B cell (primary cell): Measurements from ENCODE around the gene CCDC178. TPM values are rescaled to one million over a fixed set of nuclear protein-coding genes. Genes with fewer than 3 reads are reported as not detected.

Experiments used
- ATAC-seq: fragments of 200-7000 bp; cut with Tn5 transposase; one replicate; pipeline ENCODE4 v1.10.0; 2021; ENCODE audit warnings: low read depth, mild to moderate bottlenecking, moderate number of reproducible peaks, moderate library complexity
- CTCF ChIA-PET: fragments of 350-600 bp; sonication (Branson Sonifier 250); formaldehyde crosslinking; loops from one replicate; lab custom pipeline; 2021; ENCODE audit warnings: antibody characterized with exemption, inconsistent platforms; lab: Charles Lee
- POLR2A ChIA-PET: fragments of 350-600 bp; sonication (Branson Sonifier 250); formaldehyde crosslinking; loops from one replicate; lab custom pipeline; 2021; ENCODE audit warnings: antibody characterized with exemption; lab: Charles Lee
- DNase-seq: peaks from one replicate; pipeline ENCODE4 v3.0.0; 2013
- H2AFZ ChIP-seq: 2 replicates; pipeline ENCODE4 v1.6.1; 2012; ENCODE audit warnings: mild to moderate bottlenecking, low read depth, low read length; ENCODE audit not compliant: insufficient read depth, poor library complexity, severe bottlenecking
- H3K27ac ChIP-seq, 2 donors: 1 replicate in 1 of 2; 2 replicates in 1 of 2; pipeline ENCODE4 v1.5.1; 2012 to 2013; ENCODE audit warnings: low read length in 2 of 2, mild to moderate bottlenecking in 2 of 2, moderate library complexity in 1 of 2
- H3K27me3 ChIP-seq, 4 experiments: fragments of 200-600 bp in 1 of 4; sonication (generic) in 1 of 4; replicated peaks in 1 of 4; 1 replicate in 2 of 4; 2 replicates in 2 of 4; pipeline versions ENCODE4 v1.6.1 to v1.7.0; 2013 to 2016; ENCODE audit warnings: low read length in 3 of 4, mild to moderate bottlenecking in 2 of 4, mixed read lengths in 1 of 4, moderate library complexity in 1 of 4; ENCODE audit not compliant: insufficient read depth in 4 of 4, control insufficient read depth in 3 of 4; ENCODE audit errors: control extremely low read depth in 1 of 4
- H3K36me3 ChIP-seq, 2 experiments: replicated peaks in 1 of 2; 1 replicate in 1 of 2; 2 replicates in 1 of 2; pipeline versions ENCODE4 v1.6.1 to v1.7.1; 2013; ENCODE audit warnings: low read length in 1 of 2; ENCODE audit not compliant: insufficient read depth in 2 of 2, control insufficient read depth in 1 of 2; ENCODE audit errors: control extremely low read depth in 1 of 2, extremely low read depth in 1 of 2
- H3K4me1 ChIP-seq, 2 donors: fragments of 200-600 bp in 1 of 2; sonication (generic) in 1 of 2; 1 replicate in 1 of 2; 2 replicates in 1 of 2; pipeline versions ENCODE4 v1.5.1 to v1.6.1; 2013 to 2017; ENCODE audit warnings: low read length in 2 of 2; ENCODE audit not compliant: control insufficient read depth in 2 of 2, insufficient read depth in 2 of 2
- H3K4me2 ChIP-seq: replicated peaks from 2 replicates; pipeline ENCODE3; 2012; ENCODE audit warnings: mild to moderate bottlenecking, low read depth, low read length; ENCODE audit not compliant: poor library complexity, severe bottlenecking
- H3K4me3 ChIP-seq, 5 experiments: fragments of 200-600 bp in 1 of 5; sonication (generic) in 1 of 5; 1 replicate in 3 of 5; 2 replicates in 2 of 5; pipeline versions ENCODE4 v1.5.1 to v1.7.0; 2011 to 2016; ENCODE audit warnings: low read length in 4 of 5, mild to moderate bottlenecking in 4 of 5, low read depth in 2 of 5, control low read depth in 1 of 5, moderate library complexity in 1 of 5; ENCODE audit not compliant: insufficient read depth in 1 of 5; ENCODE audit errors: control extremely low read depth in 1 of 5, extremely low read depth in 1 of 5
- H3K79me2 ChIP-seq: fragments of 200-600 bp; sonication (generic); one replicate; pipeline ENCODE4 v1.6.0; 2016; ENCODE audit warnings: low read length; ENCODE audit not compliant: control insufficient read depth, insufficient read depth
- H3K9ac ChIP-seq: fragments of 200-600 bp; sonication (generic); 2 replicates; pipeline ENCODE4 v1.6.1; 2017; ENCODE audit warnings: mild to moderate bottlenecking, low read length, moderate library complexity
- H3K9me3 ChIP-seq, 3 donors: one replicate each; pipeline versions ENCODE4 v1.6.1 to v1.7.1; 2013; ENCODE audit warnings: low read length in 2 of 3; ENCODE audit not compliant: control insufficient read depth in 2 of 3, insufficient read depth in 1 of 3; ENCODE audit errors: control extremely low read depth in 1 of 3
- H4K20me1 ChIP-seq: 2 replicates; pipeline ENCODE4 v1.6.0; 2012; ENCODE audit warnings: mild to moderate bottlenecking, low read length; ENCODE audit not compliant: insufficient read depth, control insufficient read depth, poor library complexity, severe bottlenecking
- H3K27ac Mint-ChIP-seq: one replicate; pipeline ENCODE4 v1.8.0; 2021; ENCODE audit warnings: mixed read lengths
- H3K27me3 Mint-ChIP-seq: one replicate; pipeline ENCODE4 v1.8.0; 2021; ENCODE audit warnings: mixed read lengths
- H3K4me1 Mint-ChIP-seq: one replicate; pipeline ENCODE4 v1.8.0; 2021; ENCODE audit warnings: mixed read lengths
- H3K4me3 Mint-ChIP-seq: one replicate; pipeline ENCODE4 v1.8.0; 2021; ENCODE audit warnings: mixed read lengths
- H3K9me3 Mint-ChIP-seq: one replicate; pipeline ENCODE4 v1.8.0; 2022; ENCODE audit warnings: mixed read lengths; ENCODE audit not compliant: insufficient read depth
- EZH2 ChIP-seq: IDR thresholded peaks from 2 replicates; pipeline ENCODE4 v1.6.1; 2012; ENCODE audit warnings: borderline replicate concordance, low read depth, mild to moderate bottlenecking, moderate library complexity, low read length; ENCODE audit not compliant: insufficient read depth, poor library complexity, severe bottlenecking
- WGBS: methylation state at CpG from one replicate; pipeline ENCODE4 v1.1.5; 2013; ENCODE audit warnings: missing lambda C conversion rate; ENCODE audit not compliant: insufficient coverage; 5-methylcytosine and 5-hydroxymethylcytosine counted together
- intact Hi-C: fragments of 100-400 bp; cut with micrococcal nuclease; formaldehyde crosslinking; loops from one replicate; pipeline ENCODE4 v1.10.0; 2022
- polyA plus RNA-seq: library from polyadenylated mRNA; depleted of rRNA; stranded (reverse); fragments of >200 nt; gene quantifications from 2 replicates; pipeline ENCODE4 v1.2.3, GENCODE V29; 2012
- total RNA-seq, 2 donors: library from RNA; stranded (reverse); fragments of 120-200 nt in 1 of 2; gene quantifications; 1 replicate in 1 of 2; 2 replicates in 1 of 2; pipeline versions ENCODE4 v1.2.3 to v1.2.4, GENCODE V29; 2013 to 2022
- TF ChIP-seq, protein P1 (sequence below): fragments of 200-600 bp; IDR thresholded peaks from one replicate; pipeline ENCODE4 v1.8.0; 2022; ENCODE audit warnings: antibody characterized with exemption, mild to moderate bottlenecking

The CCDC178 gene
- total and polyA plus RNA-seq, 2 donors (not counting 1 experiment from before 2014, with no cell fraction given), result not detected

DNA sequence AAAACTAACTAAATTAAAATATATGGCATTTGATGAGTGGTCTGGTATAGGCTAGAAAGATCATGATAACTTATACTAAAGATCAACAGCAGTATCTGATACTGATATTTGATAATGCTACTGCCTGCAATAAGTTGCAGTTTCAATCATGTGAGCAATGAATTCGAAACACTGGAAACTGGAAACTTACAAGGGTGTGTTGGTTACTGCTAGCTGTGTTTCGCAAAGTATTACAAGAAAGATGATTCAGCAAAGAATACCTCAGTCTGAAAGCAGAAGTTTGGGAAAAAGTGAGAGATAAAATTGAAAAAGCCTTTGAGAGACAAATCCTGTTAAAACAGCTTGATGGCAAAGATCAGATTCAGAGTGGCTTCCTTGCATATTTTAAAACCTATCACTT is 294.5 kb downstream of the CCDC178 start:
- H3K4me2 ChIP-seq, result no peak overlapping the region
- TF ChIP-seq EZH2, result no peak
- TF ChIP-seq, protein P1, sequence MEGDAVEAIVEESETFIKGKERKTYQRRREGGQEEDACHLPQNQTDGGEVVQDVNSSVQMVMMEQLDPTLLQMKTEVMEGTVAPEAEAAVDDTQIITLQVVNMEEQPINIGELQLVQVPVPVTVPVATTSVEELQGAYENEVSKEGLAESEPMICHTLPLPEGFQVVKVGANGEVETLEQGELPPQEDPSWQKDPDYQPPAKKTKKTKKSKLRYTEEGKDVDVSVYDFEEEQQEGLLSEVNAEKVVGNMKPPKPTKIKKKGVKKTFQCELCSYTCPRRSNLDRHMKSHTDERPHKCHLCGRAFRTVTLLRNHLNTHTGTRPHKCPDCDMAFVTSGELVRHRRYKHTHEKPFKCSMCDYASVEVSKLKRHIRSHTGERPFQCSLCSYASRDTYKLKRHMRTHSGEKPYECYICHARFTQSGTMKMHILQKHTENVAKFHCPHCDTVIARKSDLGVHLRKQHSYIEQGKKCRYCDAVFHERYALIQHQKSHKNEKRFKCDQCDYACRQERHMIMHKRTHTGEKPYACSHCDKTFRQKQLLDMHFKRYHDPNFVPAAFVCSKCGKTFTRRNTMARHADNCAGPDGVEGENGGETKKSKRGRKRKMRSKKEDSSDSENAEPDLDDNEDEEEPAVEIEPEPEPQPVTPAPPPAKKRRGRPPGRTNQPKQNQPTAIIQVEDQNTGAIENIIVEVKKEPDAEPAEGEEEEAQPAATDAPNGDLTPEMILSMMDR, result no peak
- no peak overlapping the region for H3K9ac ChIP-seq
- DNase-seq (no peak), ATAC-seq (no peak)
- H4K20me1 ChIP-seq, result no peaks in the 10 kb centered on the region
- no peaks in the 10 kb centered on the region for H3K4me1 ChIP-seq
- Mint-ChIP-seq H3K4me1 (no peaks in the 10 kb centered on the region), H3K9me3 (peaks cover 3% of the 10 kb centered on the region), H3K4me3 (no peak overlapping the region), H3K27me3 (peaks cover 3% of the 10 kb centered on the region), H3K27ac (no peak overlapping the region)
- no peak overlapping the region for H3K27ac ChIP-seq
- H3K27me3 ChIP-seq, result no peaks in the 10 kb centered on the region
- H3K36me3 ChIP-seq, result no peaks in the 10 kb centered on the region
- H3K79me2 ChIP-seq, result no peaks in the 10 kb centered on the region
- POLR2A ChIA-PET, result no interaction called here
- intact Hi-C loops, result no loop called here
- peaks cover 0 to 3% (median 1%) of the 10 kb centered on the region in 3 donors for H3K9me3 ChIP-seq
- CTCF ChIA-PET, result no interaction called here
- no peak overlapping the region for H3K4me3 ChIP-seq
- no peak overlapping the region for H2AFZ ChIP-seq
- 37% methylated on average over 2 of the region's 2 CpGs for WGBS

DNA sequence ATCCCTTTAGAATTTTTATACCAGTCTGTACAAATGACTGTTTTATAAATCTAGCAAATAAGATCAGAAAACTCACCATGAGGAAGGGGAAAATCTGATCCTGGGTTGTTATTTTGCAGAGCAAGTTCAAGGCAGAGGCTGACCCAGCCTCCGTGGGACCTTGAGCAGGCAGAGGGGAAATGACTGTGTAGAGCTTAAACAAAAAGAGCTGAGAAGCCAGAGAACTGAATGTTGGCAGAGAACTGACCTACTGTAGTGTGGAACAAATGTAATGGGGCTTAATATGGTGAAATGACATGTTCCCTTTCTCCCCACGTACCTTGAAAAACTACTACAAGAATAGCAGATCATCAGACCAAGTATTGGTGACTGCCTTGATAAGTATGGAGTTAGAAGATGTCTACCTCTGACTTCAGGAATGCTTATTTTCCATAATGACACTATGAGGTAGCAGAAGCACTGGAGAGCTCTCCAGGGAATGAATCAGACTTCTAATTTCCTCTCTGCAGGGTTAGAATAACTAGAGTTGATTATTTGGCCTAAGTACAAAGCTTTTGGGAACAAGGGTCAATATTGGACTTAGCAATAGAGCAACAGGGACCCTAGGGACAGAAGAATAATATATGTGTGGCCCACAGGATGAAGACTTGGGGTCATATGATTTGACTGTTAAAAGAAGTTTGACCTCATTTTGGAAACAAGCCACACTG is 304.4 kb downstream of the CCDC178 start:
- ATAC-seq (no peak), DNase-seq (no peak)
- no peak overlapping the region for H2AFZ ChIP-seq
- Mint-ChIP-seq H3K27me3 (no peaks in the 10 kb centered on the region), H3K9me3 (no peaks in the 10 kb centered on the region), H3K27ac (no peak overlapping the region), H3K4me3 (no peak overlapping the region), H3K4me1 (no peaks in the 10 kb centered on the region)
- H3K36me3 ChIP-seq, result no peaks in the 10 kb centered on the region
- H3K9me3 ChIP-seq, result peaks cover 0 to 7% (median 0%) of the 10 kb centered on the region in 3 donors
- no peak overlapping the region for H3K4me2 ChIP-seq
- H3K27me3 ChIP-seq, result no peaks in the 10 kb centered on the region
- TF ChIP-seq, protein P1, result no peak
- TF ChIP-seq EZH2, result no peak
- POLR2A ChIA-PET, result no interaction called here
- CTCF ChIA-PET, result no interaction called here
- 29% methylated on average over 1 of the region's 2 CpGs for WGBS
- intact Hi-C loops, result no loop called here
- H3K27ac ChIP-seq, result no peak overlapping the region
- no peak overlapping the region for H3K9ac ChIP-seq
- H3K79me2 ChIP-seq, result no peaks in the 10 kb centered on the region
- H3K4me3 ChIP-seq, result no peak overlapping the region
- no peaks in the 10 kb centered on the region for H4K20me1 ChIP-seq
- no peaks in the 10 kb centered on the region for H3K4me1 ChIP-seq
